ENCODE measurements around the gene FOXO3.

Gene FOXO3

DNA sequence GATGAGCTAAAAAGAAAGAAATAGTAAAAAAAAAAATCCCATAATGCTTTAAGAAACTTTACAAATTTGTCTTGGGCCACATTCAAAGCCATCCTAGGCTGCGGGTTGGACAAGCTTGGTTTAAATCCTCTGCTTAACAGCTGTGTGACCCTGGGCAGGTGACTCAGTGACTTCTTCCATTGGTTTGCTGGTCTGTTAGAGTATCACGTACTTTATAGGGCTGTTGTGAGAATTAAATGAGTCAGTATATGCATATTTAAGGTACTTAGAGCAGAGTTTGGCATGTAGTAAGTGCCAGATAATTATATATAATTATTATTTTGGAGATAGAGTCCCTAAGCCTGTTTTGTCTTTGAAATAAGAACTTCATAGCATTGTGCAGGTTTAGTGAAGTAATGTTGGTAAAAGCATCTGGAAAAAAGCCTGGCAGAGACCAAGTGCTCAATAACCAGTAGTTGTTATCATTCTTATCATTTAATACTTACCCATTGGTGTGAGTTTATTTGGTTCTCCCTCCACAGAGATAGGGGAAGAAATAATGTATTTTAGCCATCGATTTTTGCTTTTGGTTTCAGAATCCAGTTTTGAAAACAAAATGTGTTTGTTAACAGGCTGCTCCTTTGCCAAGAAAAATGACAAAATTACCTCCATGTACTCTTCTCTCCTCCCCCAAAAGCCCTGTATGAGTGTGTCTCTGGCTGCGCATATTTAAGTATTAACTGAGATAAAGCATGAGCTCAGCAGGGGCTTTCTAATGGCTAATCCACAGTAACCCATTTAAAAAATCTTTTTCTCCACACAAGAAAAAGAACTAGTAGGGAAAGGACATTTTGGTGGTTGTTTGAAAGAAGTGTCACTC is 67.2 kb downstream of the FOXO3 start:
- DNase-seq (ENCODE audit: low read depth): no peak

DNA sequence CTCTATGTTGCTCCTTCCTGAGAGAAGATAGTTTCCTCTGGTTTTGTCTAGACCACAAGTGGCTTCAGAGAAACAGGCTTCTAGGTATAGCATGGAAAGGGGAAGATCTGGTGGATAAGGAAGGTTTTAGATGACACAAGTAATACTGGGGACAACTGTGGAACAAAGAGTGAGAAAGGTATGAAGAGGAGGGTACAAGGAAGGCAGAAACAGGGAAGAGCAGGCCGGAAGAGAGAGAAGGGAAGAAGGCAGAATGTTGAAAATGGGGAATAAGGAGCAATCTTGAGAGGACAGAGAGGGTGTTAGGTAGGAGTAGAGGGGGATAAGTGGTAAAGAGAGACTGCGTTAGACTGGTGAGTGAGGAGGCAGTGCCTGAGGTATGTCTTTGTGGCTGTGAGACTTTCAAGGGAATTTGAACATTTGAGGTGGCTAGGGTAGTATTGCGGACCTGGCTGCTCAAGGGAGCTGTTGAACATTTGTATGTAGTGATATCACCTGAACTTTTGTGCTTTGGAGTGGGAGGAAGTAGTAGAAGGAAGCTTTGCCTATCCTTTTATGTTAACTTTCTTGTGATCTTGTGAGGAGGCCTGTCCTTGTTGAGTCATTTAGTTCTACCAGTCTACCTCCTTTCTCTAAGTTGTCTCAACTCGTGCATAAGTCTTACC is 69.5 kb downstream of the FOXO3 start:
- DNase-seq (ENCODE audit: low read depth): no peak

- DNase-seq (ENCODE audit: low read depth): no peak
These were observed 71.7 kb downstream of the FOXO3 start for GRCh38 chr6:108632441-108632840.

DNA sequence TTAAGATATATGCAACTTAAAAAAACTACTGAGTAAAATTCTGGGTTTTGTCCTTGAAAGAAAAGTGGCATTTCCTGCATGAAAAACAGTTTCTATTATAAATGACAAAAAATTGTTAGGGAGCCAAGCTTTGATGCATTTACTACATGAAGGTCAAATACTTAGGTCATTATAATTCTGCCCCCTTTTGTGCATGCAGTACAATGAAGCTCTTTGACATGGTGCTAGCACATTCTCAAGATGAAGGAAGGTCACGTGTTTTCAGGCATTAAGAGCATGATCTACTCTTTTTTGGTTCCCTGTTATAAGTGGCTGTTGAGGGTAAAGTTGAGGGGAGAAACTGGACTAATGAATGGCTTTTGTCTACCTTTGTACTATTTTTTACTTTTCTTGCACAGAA is 72.7 kb downstream of the FOXO3 start:
- no peak for DNase-seq (ENCODE audit: low read depth)

- DNase-seq (ENCODE audit: low read depth): no peak
These were observed 74.9 kb downstream of the FOXO3 start for GRCh38 chr6:108635505-108636226.

GRCh38 chr6:108637963-108638362 is 77.2 kb downstream of the FOXO3 start:
- no peak for DNase-seq (ENCODE audit: low read depth)

DNA sequence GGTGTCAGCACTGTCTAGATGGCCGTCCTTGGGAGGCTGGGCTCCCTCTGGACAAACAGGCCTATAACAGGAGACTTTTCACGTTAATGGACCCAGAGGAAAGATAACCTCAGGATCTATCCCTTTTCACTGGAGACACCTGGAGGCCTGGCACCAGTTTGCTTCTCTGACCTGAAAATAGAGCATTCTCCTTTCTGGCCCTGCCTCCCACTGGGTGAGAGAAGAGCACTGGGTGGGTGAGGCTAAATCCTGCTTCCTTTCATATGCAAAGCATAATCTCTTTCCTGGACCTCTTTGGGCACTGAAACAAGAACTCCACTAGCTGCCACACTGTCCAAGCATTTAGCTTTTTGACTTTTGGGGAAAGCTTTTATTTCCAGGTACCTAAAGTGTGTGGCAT is 78.3 kb downstream of the FOXO3 start:
- DNase-seq (ENCODE audit: low read depth): no peak

GRCh38 chr6:108640104-108640503 is 79.4 kb downstream of the FOXO3 start:
- DNase-seq (ENCODE audit: low read depth): no peak

DNA sequence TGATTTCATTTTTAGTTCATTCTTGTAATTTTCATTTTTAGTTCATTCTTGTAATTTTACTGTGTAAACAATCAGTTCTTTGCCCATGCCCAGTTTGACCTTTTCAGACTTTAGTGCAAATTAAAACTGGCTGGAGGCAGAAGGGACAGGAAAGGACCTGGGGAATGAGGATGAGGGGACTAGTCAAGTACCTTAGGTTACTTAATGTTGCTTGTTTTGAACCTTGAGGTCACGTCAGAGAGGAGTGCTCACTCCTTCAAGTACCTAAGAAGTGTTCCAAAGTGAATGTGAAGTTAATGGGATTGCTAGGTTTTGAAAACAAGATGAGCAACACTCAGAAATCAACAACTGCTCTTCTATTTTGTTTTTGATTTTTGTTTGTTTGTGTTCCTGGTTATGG is 82.5 kb downstream of the FOXO3 start:
- no peak for DNase-seq (ENCODE audit: low read depth)

GRCh38 chr6:108644252-108644651 is 83.5 kb downstream of the FOXO3 start:
- DNase-seq (ENCODE audit: low read depth): no peak

GRCh38 chr6:108648191-108648590 is 87.5 kb downstream of the FOXO3 start:
- no peak for DNase-seq (ENCODE audit: low read depth)

DNA sequence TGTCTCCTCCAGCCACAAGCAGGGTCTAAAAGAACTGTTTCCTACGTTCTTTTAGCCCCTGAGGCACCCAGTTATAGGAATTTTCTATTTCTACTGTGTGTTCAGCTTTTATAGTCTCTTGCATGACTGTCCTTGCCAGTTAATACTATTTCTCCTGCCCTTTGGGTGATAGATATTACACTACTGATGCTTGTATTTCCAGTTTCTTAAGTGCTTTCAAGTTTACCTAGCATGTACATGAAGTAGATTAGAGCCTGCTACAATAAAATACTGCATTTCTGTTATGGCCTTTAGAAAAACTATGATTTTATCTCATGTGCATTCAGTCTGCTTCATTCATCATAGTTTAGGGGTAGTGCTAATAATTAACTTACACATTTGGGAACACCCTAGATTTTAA is 89.6 kb downstream of the FOXO3 start:
- no peak for DNase-seq (ENCODE audit: low read depth)

GRCh38 chr6:108650781-108651180 is 90.1 kb downstream of the FOXO3 start:
- no peak for DNase-seq (ENCODE audit: low read depth)

- no peak for DNase-seq (ENCODE audit: low read depth)
These were observed 90.9 kb downstream of the FOXO3 start for GRCh38 chr6:108651340-108652227.

DNA sequence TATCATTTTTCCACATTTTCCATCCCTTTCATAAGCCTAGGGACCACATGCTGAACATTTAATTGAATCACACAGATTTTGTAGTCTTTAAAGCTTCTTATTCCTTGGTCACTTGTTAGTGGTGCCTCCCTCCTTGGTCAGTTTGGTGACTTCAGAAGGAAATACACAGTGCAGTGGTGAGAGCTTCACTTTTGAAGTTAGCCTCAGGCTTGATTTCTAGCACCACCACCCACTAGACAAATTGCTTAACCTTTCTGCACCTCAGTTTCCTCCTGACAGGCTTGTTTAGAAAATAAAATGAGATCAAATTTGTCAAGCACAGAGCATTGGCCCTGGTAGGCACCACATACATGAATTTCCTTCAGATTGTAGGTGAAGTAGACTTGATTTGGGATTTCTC is 91.7 kb downstream of the FOXO3 start:
- no peak for DNase-seq (ENCODE audit: low read depth)

DNA sequence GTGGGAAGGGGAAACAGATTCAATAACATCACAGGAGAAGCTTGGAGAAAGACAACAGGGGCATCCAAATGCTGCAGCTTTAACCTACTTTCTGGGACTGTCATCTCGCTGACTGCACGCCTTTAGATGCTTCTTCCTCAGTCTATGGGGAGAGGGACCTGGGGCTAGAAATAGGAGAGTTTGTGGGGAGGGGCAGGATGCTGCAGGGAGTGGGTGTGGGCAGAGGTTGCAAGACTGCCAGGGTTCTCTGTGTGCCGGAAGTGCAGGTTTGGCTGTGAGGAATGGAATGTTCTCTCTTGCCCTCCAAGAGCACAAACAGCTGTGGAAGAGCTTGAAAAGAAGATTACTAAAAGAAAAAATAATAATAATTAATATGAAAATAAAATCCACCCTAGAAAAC is 93.2 kb downstream of the FOXO3 start:
- DNase-seq (ENCODE audit: low read depth): no peak

- no peak for DNase-seq (ENCODE audit: low read depth)
These were observed 93.9 kb downstream of the FOXO3 start for GRCh38 chr6:108654465-108655106.

DNA sequence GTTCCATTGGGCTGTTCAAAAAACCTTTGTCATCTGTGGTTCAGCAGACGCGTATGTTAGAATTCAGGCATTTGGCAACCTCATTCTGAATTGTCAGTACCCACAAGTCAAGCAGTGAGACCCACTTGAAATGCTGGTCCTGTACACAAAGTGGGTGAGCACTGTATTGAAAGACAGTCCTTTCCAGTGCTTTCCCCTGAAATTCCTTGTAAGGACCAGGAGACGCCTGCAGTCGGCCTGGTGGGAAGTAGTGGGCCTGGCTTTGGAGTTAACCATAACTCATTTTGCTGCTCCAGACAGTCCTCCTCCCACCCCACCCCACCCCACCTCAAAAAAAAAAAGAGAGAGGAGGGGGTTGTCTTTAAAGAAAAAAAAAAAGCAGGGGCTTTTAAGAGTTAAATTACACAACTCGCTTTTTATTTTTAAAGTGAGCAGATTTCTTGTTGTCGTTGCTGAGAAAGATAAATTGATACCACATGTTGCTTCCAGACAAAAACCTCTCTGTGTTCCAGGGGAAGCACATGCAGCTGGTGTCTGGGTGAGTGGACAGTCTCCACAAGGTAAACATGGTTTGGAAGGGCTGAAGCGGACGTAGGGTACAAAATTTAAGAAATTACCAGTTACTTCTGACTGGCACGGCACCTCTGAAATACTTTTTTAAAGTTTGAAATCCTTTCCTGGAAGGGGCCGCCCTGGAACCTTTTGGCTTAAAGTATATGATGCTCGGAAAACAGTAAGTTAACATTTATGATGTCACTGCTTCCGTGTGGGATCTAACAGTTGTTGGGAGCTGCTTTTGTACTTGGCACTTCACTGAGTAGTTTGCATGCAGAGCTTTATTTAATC is 95.3 kb downstream of the FOXO3 start:
- DNase-seq (ENCODE audit: low read depth): no peak

- DNase-seq (ENCODE audit: low read depth): no peak
These were observed 96.1 kb downstream of the FOXO3 start for GRCh38 chr6:108656836-108657235.

- DNase-seq (ENCODE audit: low read depth): no peak
These were observed 97.5 kb downstream of the FOXO3 start for GRCh38 chr6:108658174-108658573.

Data from T follicular helper cell (primary cell).